ENCODE data around the gene YJEFN3.

DNA sequence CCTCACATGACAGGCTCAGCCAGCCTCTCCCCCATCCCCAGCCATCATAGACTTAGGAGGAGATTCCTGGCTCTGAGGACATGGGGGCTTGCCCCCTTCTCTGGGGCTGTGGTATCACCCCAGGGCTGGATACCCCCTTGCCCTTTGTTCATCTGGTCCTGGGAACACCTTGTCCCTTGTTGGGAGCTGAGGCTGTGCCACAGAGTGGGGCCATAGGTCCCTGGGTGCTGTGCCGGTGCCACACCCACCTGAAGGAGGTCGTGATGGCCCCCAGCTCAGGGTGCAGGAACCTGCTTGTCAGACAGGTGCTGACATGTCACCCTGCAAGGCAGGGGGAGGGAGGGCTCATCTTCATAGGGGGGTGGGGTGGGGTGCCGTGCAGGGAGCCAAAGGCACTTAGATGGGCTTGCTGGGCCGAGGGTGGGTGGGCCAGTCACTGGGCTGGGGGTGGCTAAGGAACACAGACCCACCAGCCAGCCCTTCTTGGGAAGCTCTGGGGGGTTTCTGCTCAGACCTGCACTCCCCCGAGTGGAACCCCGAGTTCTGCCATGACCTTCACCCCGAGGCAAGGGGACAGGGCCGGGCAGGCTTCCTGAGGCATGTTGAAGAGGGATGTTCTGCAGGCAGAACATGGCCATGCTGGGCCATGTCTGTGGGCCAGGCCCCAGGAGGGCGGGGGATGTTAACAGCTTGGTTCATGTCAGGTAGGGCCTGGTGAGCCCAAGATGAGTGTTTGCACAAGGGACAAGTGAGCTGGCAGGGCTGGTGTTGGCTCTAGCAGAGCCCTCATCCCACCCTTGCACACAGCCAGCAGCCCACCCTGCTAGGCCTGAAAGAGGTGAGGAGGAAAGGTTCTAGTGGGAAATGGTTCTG lies 41.4 kb upstream of the YJEFN3 start:
- TF ChIP-seq RXRA (IDR thresholded peaks at IDR 0.05) (no peak), TAF1 (conservative IDR thresholded peaks at IDR 0.05) (no peak)
- TF ChIP-seq, protein P1, sequence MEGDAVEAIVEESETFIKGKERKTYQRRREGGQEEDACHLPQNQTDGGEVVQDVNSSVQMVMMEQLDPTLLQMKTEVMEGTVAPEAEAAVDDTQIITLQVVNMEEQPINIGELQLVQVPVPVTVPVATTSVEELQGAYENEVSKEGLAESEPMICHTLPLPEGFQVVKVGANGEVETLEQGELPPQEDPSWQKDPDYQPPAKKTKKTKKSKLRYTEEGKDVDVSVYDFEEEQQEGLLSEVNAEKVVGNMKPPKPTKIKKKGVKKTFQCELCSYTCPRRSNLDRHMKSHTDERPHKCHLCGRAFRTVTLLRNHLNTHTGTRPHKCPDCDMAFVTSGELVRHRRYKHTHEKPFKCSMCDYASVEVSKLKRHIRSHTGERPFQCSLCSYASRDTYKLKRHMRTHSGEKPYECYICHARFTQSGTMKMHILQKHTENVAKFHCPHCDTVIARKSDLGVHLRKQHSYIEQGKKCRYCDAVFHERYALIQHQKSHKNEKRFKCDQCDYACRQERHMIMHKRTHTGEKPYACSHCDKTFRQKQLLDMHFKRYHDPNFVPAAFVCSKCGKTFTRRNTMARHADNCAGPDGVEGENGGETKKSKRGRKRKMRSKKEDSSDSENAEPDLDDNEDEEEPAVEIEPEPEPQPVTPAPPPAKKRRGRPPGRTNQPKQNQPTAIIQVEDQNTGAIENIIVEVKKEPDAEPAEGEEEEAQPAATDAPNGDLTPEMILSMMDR (IDR thresholded peaks at IDR 0.05; ENCODE audit: low read depth, low read length, missing input control) = no peak
- TF ChIP-seq, protein P2, sequence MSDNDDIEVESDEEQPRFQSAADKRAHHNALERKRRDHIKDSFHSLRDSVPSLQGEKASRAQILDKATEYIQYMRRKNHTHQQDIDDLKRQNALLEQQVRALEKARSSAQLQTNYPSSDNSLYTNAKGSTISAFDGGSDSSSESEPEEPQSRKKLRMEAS (IDR thresholded peaks at IDR 0.05) = no peak
